ENCODE measurements around the gene NMT2. TPM values are rescaled to one million over a fixed set of nuclear protein-coding genes. Genes with fewer than 3 reads are reported as not detected.

The NMT2 gene
- total RNA-seq, 1 donor, result 107 TPM

- no peak overlapping the region for H3K4me3 ChIP-seq (ENCODE audit: low read depth, low read length)
- TF ChIP-seq CTCF (IDR thresholded peaks at IDR 0.05; ENCODE audit: insufficient read depth, low read length), result no peak
- no peak for DNase-seq (ENCODE audit: low read depth)
Observed at GRCh38 chr10:15118615-15119014, 49.9 kb downstream of the NMT2 start.

GRCh38 chr10:15116225-15116624 is 52.3 kb downstream of the NMT2 start:
- no peak overlapping the region for H3K4me3 ChIP-seq (ENCODE audit: low read depth, low read length)
- no peak for DNase-seq (ENCODE audit: low read depth)
- TF ChIP-seq CTCF (IDR thresholded peaks at IDR 0.05; ENCODE audit: insufficient read depth, low read length), result no peak

- DNase-seq (ENCODE audit: low read depth), result no peak
- no peak for TF ChIP-seq CTCF (IDR thresholded peaks at IDR 0.05; ENCODE audit: insufficient read depth, low read length)
- H3K4me3 ChIP-seq (ENCODE audit: low read depth, low read length), result no peak overlapping the region
Observed at GRCh38 chr10:15113766-15114165, 54.7 kb downstream of the NMT2 start.

GRCh38 chr10:15112657-15113056 is 55.8 kb downstream of the NMT2 start:
- no peak overlapping the region for H3K4me3 ChIP-seq (ENCODE audit: low read depth, low read length)
- TF ChIP-seq CTCF (IDR thresholded peaks at IDR 0.05; ENCODE audit: insufficient read depth, low read length), result no peak
- no peak for DNase-seq (ENCODE audit: low read depth)

- no peak overlapping the region for H3K4me3 ChIP-seq (ENCODE audit: low read depth, low read length)
- DNase-seq (ENCODE audit: low read depth), result peak; percentile 78
- peak; percentile 91 for TF ChIP-seq CTCF (IDR thresholded peaks at IDR 0.05; ENCODE audit: insufficient read depth, low read length)
Observed at GRCh38 chr10:15106352-15107013, 62.0 kb downstream of the NMT2 start.

GRCh38 chr10:15103513-15103912 is 65.0 kb downstream of the NMT2 start:
- no peak overlapping the region for H3K4me3 ChIP-seq (ENCODE audit: low read depth, low read length)
- DNase-seq (ENCODE audit: low read depth), result no peak
- TF ChIP-seq CTCF (IDR thresholded peaks at IDR 0.05; ENCODE audit: insufficient read depth, low read length), result no peak

GRCh38 chr10:15099886-15100285 is 68.6 kb downstream of the NMT2 start:
- TF ChIP-seq CTCF (IDR thresholded peaks at IDR 0.05; ENCODE audit: insufficient read depth, low read length), result no peak
- DNase-seq (ENCODE audit: low read depth), result no peak
- H3K4me3 ChIP-seq (ENCODE audit: low read depth, low read length), result no peak overlapping the region
